Esophagus muscularis mucosa (tissue), 4 donors: ENCODE measurements around the gene ENTPD5. TPM values are rescaled to one million over a fixed set of nuclear protein-coding genes. Genes with fewer than 3 reads are reported as not detected.

Source experiments
- DNase-seq: peaks from one replicate; pipeline ENCODE4 v3.0.0-alpha.2; 2017; ENCODE audit errors: extremely low spot score
- H3K27ac ChIP-seq, 4 donors: fragments of 200-600 bp; sonication (generic); replicated peaks in 1 of 4; 1 replicate in 3 of 4; 2 replicates in 1 of 4; pipeline ENCODE4 v1.5.1; 2016 to 2019; ENCODE audit warnings: mild to moderate bottlenecking in 1 of 4
- H3K27me3 ChIP-seq, 4 donors: fragments of 200-600 bp; sonication (generic); one replicate each; pipeline versions ENCODE4 v1.5.1 to v1.6.0; 2016 to 2019
- H3K36me3 ChIP-seq, 4 donors: fragments of 200-600 bp; sonication (generic); one replicate each; pipeline ENCODE4 v1.5.1; 2016 to 2019
- H3K4me1 ChIP-seq, 4 donors: fragments of 200-600 bp; sonication (generic); one replicate each; pipeline ENCODE4 v1.5.1; 2016 to 2019
- H3K4me3 ChIP-seq, 4 donors: fragments of 200-600 bp; sonication (generic); 1 replicate in 2 of 4; 2 replicates in 2 of 4; pipeline ENCODE4 v1.5.1; 2016 to 2019; ENCODE audit warnings: mild to moderate bottlenecking in 4 of 4, moderate library complexity in 1 of 4
- H3K9me3 ChIP-seq, 4 donors: fragments of 200-600 bp; sonication (generic); 1 replicate in 3 of 4; 2 replicates in 1 of 4; pipeline ENCODE4 v1.5.1; 2016 to 2019
- EP300 ChIP-seq: sonication (generic); formaldehyde crosslinking; IDR thresholded peaks from one replicate; pipeline ENCODE4 v1.6.1; 2017; ENCODE audit warnings: antibody characterized with exemption
- POLR2A ChIP-seq: fragments of 450-650 bp; IDR thresholded peaks from one replicate; pipeline ENCODE4 v1.6.1; 2017; ENCODE audit warnings: antibody characterized with exemption, moderate library complexity, mild to moderate bottlenecking, low read depth
- POLR2AphosphoS5 ChIP-seq, 2 donors: sonication (generic); formaldehyde crosslinking; IDR thresholded peaks; one replicate each; pipeline ENCODE4 v1.6.1; 2017; ENCODE audit warnings: antibody characterized with exemption in 2 of 2
- WGBS: methylation state at CpG from one replicate; pipeline ENCODE4 v1.1.5; 2018; 5-methylcytosine and 5-hydroxymethylcytosine counted together
- intact Hi-C: fragments of 100-400 bp; cut with DNase I; formaldehyde crosslinking; loops from one replicate; pipeline ENCODE4 v1.15.1; 2023
- total RNA-seq, 4 donors: library from RNA; depleted of rRNA; stranded (reverse); fragments of >200 nt; gene quantifications; one replicate each; pipeline versions ENCODE4 v1.1.0 to v1.2.1, GENCODE V29; 2016
- TF ChIP-seq, protein P1 (sequence below), 3 experiments: fragments of 200-600 bp in 2 of 3; fragments of 450-650 bp in 1 of 3; sonication (generic) in 2 of 3; IDR thresholded peaks; one replicate each; pipeline ENCODE4 v1.5.1; 2017 to 2019; ENCODE audit warnings: antibody characterized with exemption in 3 of 3, mild to moderate bottlenecking in 2 of 3, moderate library complexity in 1 of 3

The ENTPD5 gene
- total RNA-seq, 4 donors from 2014 or later = 5.5 to 9.6 (median 6.0) TPM

DNA sequence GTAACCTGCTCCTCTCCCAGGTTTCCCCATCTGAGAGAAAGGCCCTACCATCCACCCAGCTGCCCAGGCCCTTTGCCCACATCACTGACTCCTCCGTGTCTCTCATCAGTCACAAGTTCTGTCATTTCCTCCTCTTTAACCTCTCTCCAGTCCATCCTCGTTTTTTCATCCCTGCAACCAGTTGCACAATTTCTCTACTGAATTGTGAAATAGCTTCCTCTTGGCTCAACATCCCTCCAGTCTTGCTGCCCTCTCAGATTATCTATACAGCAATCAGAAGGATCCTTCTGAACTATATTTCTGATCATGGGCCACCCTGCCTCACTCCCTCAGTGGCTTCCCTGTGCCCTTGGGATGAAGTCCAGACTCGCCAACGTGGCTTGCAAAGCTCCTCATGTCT is 76.0 kb downstream of the ENTPD5 start:
- intact Hi-C loops = no loop called here
- H3K27me3 ChIP-seq = no peaks in the 10 kb centered on the region
- H3K9me3 ChIP-seq = no peaks in the 10 kb centered on the region
- H3K27ac ChIP-seq = peak overlapping the region in 2 of 4 donors; percentile 34 to 43
- no peak for DNase-seq
- no peak overlapping the region for H3K4me3 ChIP-seq
- peaks cover 9 to 81% (median 53%) of the 10 kb centered on the region in 4 donors for H3K36me3 ChIP-seq
- peaks cover 0 to 14% (median 0%) of the 10 kb centered on the region in 4 donors for H3K4me1 ChIP-seq
- peak in 1 of 2 donors; percentile 11 for TF ChIP-seq POLR2AphosphoS5 (IDR thresholded peaks at IDR 0.05)
- TF ChIP-seq, protein P1, sequence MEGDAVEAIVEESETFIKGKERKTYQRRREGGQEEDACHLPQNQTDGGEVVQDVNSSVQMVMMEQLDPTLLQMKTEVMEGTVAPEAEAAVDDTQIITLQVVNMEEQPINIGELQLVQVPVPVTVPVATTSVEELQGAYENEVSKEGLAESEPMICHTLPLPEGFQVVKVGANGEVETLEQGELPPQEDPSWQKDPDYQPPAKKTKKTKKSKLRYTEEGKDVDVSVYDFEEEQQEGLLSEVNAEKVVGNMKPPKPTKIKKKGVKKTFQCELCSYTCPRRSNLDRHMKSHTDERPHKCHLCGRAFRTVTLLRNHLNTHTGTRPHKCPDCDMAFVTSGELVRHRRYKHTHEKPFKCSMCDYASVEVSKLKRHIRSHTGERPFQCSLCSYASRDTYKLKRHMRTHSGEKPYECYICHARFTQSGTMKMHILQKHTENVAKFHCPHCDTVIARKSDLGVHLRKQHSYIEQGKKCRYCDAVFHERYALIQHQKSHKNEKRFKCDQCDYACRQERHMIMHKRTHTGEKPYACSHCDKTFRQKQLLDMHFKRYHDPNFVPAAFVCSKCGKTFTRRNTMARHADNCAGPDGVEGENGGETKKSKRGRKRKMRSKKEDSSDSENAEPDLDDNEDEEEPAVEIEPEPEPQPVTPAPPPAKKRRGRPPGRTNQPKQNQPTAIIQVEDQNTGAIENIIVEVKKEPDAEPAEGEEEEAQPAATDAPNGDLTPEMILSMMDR (IDR thresholded peaks at IDR 0.05) = no peak
- 65% methylated on average over 4 of the region's 4 CpGs for WGBS

DNA sequence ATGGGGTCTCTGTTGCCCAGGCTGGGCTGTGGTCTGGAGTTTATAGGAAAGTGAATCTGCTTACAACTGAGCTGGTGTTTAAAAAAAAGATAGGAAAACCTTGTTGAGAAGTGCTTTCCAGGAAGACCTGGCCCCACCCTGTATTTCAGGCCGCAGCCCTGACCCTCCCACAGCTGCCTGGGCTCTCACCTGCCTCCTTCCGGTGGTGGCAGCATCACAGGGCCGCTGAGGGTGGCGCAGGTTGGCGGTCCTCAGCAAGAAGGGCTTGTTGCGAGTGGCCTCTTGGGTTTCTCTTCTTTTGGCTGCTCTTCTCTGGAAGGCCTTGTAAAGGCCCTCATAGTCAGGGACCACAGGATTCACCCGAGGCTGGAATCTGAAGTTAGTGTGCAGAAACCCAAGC is 76.9 kb downstream of the ENTPD5 start:
- Histone ChIP-seq H3K27ac (peak overlapping the region in 1 of 4 donors; percentile 34), H3K36me3 (peaks cover 9 to 90% (median 62%) of the 10 kb centered on the region in 4 donors), H3K9me3 (no peaks in the 10 kb centered on the region), H3K27me3 (no peaks in the 10 kb centered on the region), H3K4me3 (no peak overlapping the region), H3K4me1 (peaks cover 0 to 14% (median 0%) of the 10 kb centered on the region in 4 donors)
- no peak for TF ChIP-seq EP300
- TF ChIP-seq POLR2A = no peak
- TF ChIP-seq, protein P1 (IDR thresholded peaks at IDR 0.05) = no peak
- TF ChIP-seq POLR2AphosphoS5 (IDR thresholded peaks at IDR 0.05) = no peak
- intact Hi-C loops = no loop called here
- 92% methylated on average over 7 of the region's 7 CpGs for WGBS
- DNase-seq = no peak

DNA sequence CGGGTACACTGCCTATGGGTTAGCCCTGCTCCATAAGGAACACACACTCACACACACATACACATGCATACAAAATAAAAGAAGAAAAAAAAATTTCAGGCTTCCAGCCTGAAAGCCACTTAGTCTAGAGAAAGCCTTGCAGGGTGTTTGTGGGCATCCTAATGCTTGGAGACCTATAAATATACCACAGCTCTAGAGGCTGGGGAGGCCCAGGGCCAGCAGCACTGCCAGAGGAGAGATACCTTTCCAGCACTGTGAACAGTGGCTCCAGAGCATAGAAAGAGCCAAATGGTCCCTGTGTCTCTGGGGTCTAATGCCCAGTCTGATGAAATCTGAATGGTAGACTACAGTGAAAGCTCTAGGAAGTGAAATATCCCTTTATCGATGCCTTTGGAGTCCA is 82.1 kb downstream of the ENTPD5 start:
- TF ChIP-seq, protein P1 (IDR thresholded peaks at IDR 0.05) = no peak
- TF ChIP-seq EP300 = no peak
- TF ChIP-seq POLR2AphosphoS5 (IDR thresholded peaks at IDR 0.05) = no peak
- TF ChIP-seq POLR2A = no peak
- intact Hi-C loops = no loop called here
- H3K27ac ChIP-seq = no peak overlapping the region
- peaks cover 7 to 95% (median 72%) of the 10 kb centered on the region in 4 donors for H3K36me3 ChIP-seq
- 88% methylated on average over 2 of the region's 2 CpGs for WGBS
- H3K9me3 ChIP-seq = no peaks in the 10 kb centered on the region
- DNase-seq = no peak
- H3K4me3 ChIP-seq = no peak overlapping the region
- no peaks in the 10 kb centered on the region for H3K4me1 ChIP-seq
- H3K27me3 ChIP-seq = no peaks in the 10 kb centered on the region

DNA sequence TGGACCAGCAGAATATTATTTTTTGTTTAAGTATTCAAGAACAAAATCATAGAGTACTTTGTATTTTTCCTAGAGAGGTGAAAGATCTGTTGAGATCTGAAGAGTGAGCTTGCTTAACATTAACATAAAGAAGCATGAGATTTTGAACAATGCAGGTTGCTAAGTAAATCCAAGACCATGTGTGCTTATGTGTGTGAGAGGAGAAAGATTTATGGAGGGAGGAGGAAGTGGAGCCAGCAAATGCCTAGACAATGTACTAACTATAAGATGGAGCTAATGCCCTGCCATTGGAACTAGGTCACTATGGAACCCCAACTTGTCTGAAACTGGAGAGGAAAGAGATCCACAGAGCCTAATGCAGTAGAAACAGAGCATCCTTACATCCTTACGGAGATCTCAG is 82.5 kb downstream of the ENTPD5 start:
- Histone ChIP-seq H3K4me1 (no peaks in the 10 kb centered on the region), H3K36me3 (peaks cover 12 to 95% (median 76%) of the 10 kb centered on the region in 4 donors), H3K4me3 (no peak overlapping the region), H3K27me3 (no peaks in the 10 kb centered on the region), H3K27ac (no peak overlapping the region), H3K9me3 (no peaks in the 10 kb centered on the region)
- no peak for TF ChIP-seq POLR2AphosphoS5 (IDR thresholded peaks at IDR 0.05)
- no peak for TF ChIP-seq EP300
- TF ChIP-seq, protein P1 (IDR thresholded peaks at IDR 0.05) = no peak
- no peak for TF ChIP-seq POLR2A
- intact Hi-C loops = no loop called here
- WGBS = 83% methylated on average over 1 of the region's 1 CpG
- DNase-seq = no peak

DNA sequence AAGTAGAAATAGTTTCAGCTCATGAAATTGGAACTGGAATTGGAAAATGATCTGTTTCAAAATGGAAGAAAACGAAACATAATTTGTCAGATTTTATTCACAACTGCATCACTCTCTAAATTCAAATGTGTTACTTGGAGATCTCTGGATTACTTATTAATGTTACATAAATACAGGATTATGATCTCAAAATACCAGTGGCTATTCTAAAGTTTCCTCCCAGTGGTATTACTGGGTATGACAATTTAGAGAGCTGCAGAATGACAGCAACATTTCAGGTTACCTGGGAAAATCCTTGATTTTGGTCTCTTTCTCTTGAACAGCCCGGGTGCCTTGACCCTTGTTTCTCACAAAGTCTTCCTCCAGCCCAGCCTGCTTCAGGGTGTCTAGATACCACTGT is 83.4 kb downstream of the ENTPD5 start:
- H3K27ac ChIP-seq = no peak overlapping the region
- H3K4me3 ChIP-seq = no peak overlapping the region

More for the DNA sequence above, 83.4 kb downstream of the ENTPD5 start:
- no peak for DNase-seq
- WGBS = 89% methylated on average over 2 of the region's 2 CpGs
- intact Hi-C loops = no loop called here
- no peaks in the 10 kb centered on the region for H3K9me3 ChIP-seq
- H3K27me3 ChIP-seq = no peaks in the 10 kb centered on the region
- H3K4me1 ChIP-seq = no peaks in the 10 kb centered on the region
- TF ChIP-seq POLR2AphosphoS5 (IDR thresholded peaks at IDR 0.05) (no peak), EP300 (no peak), POLR2A (no peak)
- TF ChIP-seq, protein P1 (IDR thresholded peaks at IDR 0.05) = peak in 1 of 3 experiments; percentile 16
- H3K36me3 ChIP-seq = peaks cover 19 to 95% (median 80%) of the 10 kb centered on the region in 4 donors
